Activated T-helper 17 cell treated with anti-CD3 and anti-CD28 coated beads, Interleukin-2, amount 50 U/mL, for 72 hours (primary cell): ENCODE data around the gene TYMS. TPM values are rescaled to one million over a fixed set of nuclear protein-coding genes. Genes with fewer than 3 reads are reported as not detected.

ENCODE experiments used
- ATAC-seq: fragments of 150-1000 bp; cut with Tn5 transposase; replicated peaks from 2 replicates; pipeline ENCODE4 v1.10.0; 2021; ENCODE audit warnings: mild to moderate bottlenecking, moderate library complexity
- H3K27ac Mint-ChIP-seq: one replicate; pipeline ENCODE4 v1.8.0; 2022; ENCODE audit warnings: mixed read lengths
- H3K27me3 Mint-ChIP-seq: one replicate; pipeline ENCODE4 v1.8.0; 2022; ENCODE audit warnings: mixed read lengths
- H3K36me3 Mint-ChIP-seq: one replicate; pipeline ENCODE4 v1.8.0; 2022; ENCODE audit warnings: low read depth, mild to moderate bottlenecking, mixed read lengths
- H3K4me1 Mint-ChIP-seq: one replicate; pipeline ENCODE4 v1.8.0; 2022; ENCODE audit warnings: mixed read lengths
- H3K4me3 Mint-ChIP-seq: one replicate; pipeline ENCODE4 v1.8.0; 2022; ENCODE audit warnings: mild to moderate bottlenecking, mixed read lengths
- H3K9me3 Mint-ChIP-seq: one replicate; pipeline ENCODE4 v1.8.0; 2022; ENCODE audit warnings: mixed read lengths
- total RNA-seq, 2 donors: library from RNA; stranded (reverse); gene quantifications; one replicate each; pipeline ENCODE4 v1.2.3, GENCODE V29; 2022

TYMS gene
- total RNA-seq, 2 donors from 2014 or later = 268 to 414 TPM

DNA sequence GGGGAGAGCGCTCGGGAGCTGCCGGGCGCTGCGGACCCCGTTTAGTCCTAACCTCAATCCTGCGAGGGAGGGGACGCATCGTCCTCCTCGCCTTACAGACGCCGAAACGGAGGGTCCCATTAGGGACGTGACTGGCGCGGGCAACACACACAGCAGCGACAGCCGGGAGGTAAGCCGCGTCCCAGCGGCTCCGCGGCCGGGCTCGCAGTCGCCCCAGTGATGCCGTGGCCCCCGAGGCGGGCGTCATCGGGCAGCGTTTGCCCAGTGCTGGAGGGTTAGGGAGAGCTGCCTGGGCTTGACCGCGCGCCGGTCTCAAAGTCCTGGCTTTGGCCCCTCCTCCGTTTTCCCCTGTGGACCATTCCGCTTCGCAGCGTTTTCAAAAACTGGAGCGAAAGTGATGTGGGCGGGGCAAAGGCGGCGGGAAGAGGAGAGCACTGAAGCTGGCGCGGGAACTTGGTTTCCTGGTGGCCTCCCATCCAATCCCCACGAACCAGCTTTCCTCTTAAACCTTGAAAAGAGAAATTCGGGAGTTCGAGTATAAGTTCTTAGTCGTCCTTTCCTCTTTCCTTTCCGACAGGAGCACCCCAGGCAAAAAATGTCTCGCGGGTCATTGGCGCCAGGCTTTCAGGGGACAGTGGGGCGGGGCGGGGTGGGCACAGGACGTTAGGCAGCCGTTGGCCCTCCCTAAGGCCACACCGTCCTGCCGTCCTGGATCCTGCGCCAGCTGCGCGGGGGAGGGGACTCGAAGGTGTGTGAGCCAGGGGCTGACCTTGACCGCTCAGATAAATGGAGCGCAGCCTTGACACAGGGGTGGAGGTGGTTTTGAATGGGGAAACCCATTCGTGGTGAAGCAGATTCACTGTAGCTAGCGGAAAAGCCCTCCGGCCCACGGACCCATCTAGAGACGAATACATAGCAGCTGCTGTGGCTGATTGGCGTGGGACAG, 821 bp downstream of the TYMS start:
- peak overlapping the region; percentile 86 for H3K4me3 Mint-ChIP-seq

DNA sequence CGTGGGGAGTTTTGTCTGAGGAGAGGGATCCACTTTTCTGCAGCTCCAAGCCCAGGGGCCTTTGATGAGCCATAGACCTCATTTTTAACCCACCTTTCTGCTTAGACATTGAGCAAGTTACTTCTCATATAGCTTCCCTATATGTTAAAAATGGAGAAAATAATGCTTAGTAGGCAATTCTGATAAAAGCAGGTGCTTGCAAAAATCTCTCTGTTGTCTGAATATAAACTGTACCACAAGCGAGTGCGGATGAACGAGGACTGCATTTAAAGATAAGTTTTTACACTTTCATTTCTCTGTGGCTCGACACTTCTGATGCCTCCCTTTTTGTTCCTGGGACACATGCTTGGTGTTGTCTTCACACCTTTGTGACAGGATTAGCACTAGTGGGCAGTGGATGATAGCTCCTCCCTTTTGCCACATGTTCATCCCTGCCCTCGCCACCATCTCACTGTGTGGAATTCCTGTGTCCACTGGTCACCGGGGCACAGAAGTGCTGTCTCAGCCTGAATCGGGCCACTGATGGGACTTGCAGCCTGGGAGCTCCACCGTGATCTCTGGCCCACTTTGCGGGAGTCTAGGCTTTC, 1.6 kb downstream of the TYMS start:
- no peak for ATAC-seq
- peaks cover 11% of the 10 kb centered on the region for H3K27me3 Mint-ChIP-seq
- H3K27ac Mint-ChIP-seq = peak overlapping the region; percentile 79
- H3K9me3 Mint-ChIP-seq = peaks cover 5% of the 10 kb centered on the region
- H3K36me3 Mint-ChIP-seq = peaks cover 44% of the 10 kb centered on the region
- H3K4me1 Mint-ChIP-seq = peaks cover 5% of the 10 kb centered on the region
- peak overlapping the region; percentile 86 for H3K4me3 Mint-ChIP-seq

More for the DNA sequence above, 821 bp downstream of the TYMS start:
- Mint-ChIP-seq H3K27me3 (peaks cover 16% of the 10 kb centered on the region), H3K27ac (peak overlapping the region; percentile 79), H3K36me3 (peaks cover 44% of the 10 kb centered on the region), H3K4me1 (peaks cover 5% of the 10 kb centered on the region), H3K9me3 (peaks cover 5% of the 10 kb centered on the region)
- peak; percentile 78 for ATAC-seq

DNA sequence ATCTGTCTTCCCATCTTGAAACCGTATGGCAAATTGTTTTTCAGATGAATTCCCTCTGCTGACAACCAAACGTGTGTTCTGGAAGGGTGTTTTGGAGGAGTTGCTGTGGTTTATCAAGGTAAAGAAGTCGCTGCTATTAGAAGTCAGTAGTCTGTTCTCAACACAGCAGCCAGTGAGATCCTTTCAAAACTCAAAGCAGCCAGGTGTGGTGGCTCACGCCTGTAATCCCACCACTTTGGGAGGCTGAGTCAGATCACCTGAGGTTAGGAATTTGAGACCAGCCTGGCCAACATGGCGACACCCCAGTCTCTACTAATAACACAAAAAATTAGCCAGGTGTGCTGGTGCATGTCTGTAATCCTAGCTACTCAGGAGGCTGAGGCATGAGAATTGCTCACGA, 2.1 kb downstream of the TYMS start:
- Mint-ChIP-seq H3K27me3 (peaks cover 10% of the 10 kb centered on the region), H3K4me3 (peak overlapping the region; percentile 86), H3K4me1 (peaks cover 5% of the 10 kb centered on the region), H3K27ac (peak overlapping the region; percentile 79), H3K36me3 (peaks cover 44% of the 10 kb centered on the region), H3K9me3 (peaks cover 5% of the 10 kb centered on the region)
- ATAC-seq = no peak

DNA sequence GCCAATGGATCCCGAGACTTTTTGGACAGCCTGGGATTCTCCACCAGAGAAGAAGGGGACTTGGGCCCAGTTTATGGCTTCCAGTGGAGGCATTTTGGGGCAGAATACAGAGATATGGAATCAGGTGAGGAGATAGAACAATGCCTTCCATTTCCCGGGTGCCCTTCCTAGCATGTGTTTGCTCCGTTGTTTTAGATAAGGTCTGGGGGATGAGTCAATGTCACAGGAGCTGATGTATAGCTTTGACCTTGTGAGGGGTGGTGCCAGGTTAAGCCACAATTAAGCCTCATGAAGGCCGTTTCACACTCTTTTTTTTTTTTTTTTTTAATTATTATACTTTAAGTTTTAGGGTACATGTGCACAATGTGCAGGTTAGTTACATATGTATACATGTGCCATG, 4.7 kb downstream of the TYMS start:
- peaks cover 5% of the 10 kb centered on the region for H3K9me3 Mint-ChIP-seq
- H3K4me3 Mint-ChIP-seq = no peak overlapping the region
- no peaks in the 10 kb centered on the region for H3K27me3 Mint-ChIP-seq
- no peak for ATAC-seq
- H3K27ac Mint-ChIP-seq = no peak overlapping the region
- peaks cover 56% of the 10 kb centered on the region for H3K36me3 Mint-ChIP-seq
- peaks cover 5% of the 10 kb centered on the region for H3K4me1 Mint-ChIP-seq

DNA sequence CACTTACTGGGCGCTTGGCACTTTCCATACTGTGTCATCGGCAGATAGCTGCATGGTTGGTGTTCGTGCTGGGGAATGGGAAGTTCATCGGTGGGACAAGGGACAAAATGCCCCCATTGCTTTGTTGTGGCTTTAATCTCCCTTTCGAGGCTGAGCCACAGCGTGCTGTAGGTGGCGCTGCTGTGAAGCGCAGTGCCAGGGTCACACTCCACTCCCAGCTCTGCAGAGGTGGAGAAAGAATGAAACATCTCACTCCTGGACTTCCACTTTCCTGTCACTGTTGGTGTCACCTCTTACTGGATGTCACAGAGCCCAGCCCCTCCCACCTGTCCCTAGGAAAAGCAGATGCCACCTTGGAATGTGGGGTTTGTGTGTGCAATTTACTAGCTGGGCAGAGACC, 8.7 kb downstream of the TYMS start:
- peaks cover 62% of the 10 kb centered on the region for H3K36me3 Mint-ChIP-seq
- ATAC-seq = peak; percentile 34
- peaks cover 4% of the 10 kb centered on the region for H3K9me3 Mint-ChIP-seq
- H3K27ac Mint-ChIP-seq = no peak overlapping the region
- no peaks in the 10 kb centered on the region for H3K27me3 Mint-ChIP-seq
- peaks cover 4% of the 10 kb centered on the region for H3K4me1 Mint-ChIP-seq
- H3K4me3 Mint-ChIP-seq = no peak overlapping the region

DNA sequence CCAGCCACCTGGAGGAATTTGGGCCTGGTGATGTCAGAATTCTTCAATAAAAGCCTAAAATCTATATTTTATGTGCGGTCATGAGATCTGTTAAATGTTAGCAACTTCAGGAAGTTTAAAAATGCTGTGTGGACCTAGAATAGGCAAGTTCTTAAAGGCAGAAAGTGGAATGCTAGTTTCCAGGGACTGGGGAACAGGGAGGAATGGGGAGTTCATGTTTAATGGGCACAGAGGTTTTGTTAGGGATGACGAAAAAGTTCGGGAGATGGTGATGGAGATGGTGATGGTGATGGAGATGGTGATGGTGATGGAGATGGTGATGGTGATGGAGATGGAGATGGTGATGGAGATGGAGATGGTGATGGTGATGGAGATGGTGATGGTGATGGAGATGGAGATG, 9.2 kb downstream of the TYMS start:
- H3K27ac Mint-ChIP-seq = no peak overlapping the region
- ATAC-seq = no peak
- no peaks in the 10 kb centered on the region for H3K9me3 Mint-ChIP-seq
- no peaks in the 10 kb centered on the region for H3K27me3 Mint-ChIP-seq
- H3K4me3 Mint-ChIP-seq = no peak overlapping the region
- H3K4me1 Mint-ChIP-seq = no peaks in the 10 kb centered on the region
- peaks cover 62% of the 10 kb centered on the region for H3K36me3 Mint-ChIP-seq

DNA sequence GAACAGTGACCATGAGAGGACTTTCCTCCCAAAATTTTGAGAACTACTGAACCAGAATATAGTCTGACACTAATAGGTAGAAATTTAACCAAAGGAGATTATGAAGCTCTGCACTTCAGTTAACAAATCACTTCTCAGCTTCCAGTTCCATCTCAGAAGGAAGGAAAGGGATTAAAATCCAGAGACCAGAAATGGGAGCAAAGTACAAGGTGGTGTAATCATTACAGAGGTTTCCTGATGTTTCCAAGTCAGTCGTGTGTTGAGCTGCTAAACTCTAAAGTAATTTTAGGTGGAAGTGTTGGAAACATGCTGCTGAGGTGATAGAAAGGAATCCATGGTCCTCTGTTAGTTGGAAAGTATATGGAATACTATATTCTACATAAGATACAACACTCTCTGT, 10.8 kb downstream of the TYMS start:
- no peak for ATAC-seq
- Mint-ChIP-seq H3K27ac (no peak overlapping the region), H3K9me3 (no peaks in the 10 kb centered on the region), H3K27me3 (no peaks in the 10 kb centered on the region), H3K4me1 (no peaks in the 10 kb centered on the region), H3K4me3 (no peak overlapping the region), H3K36me3 (peaks cover 70% of the 10 kb centered on the region)

DNA sequence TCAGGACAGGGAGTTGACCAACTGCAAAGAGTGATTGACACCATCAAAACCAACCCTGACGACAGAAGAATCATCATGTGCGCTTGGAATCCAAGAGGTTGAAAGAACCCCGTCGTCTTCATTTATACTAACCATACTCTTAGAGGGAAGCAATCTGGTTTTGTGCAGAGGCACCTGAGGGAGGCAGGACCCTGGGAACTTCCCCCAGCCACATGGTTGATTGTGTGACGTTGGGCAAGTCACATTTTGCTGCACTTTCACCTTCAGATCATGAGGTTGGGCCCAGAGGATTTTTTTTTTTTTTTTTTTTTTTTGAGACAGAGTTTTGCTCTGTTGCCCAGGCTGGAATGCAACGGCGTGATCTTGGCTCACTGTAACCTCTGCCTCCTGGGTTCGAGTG, 11.6 kb downstream of the TYMS start:
- Mint-ChIP-seq H3K4me1 (no peaks in the 10 kb centered on the region), H3K27ac (no peak overlapping the region)

DNA sequence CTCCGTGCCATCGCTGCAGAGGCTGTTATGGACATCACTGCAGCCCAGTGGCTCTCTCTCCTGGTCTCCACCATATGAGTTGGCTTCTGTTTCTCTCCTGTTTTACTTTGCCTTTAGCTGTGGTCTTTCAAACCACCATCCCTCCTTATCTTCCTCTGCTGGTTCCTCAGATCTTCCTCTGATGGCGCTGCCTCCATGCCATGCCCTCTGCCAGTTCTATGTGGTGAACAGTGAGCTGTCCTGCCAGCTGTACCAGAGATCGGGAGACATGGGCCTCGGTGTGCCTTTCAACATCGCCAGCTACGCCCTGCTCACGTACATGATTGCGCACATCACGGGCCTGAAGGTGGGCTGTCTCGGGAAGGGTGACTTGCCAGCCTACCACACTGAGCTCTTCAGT, 13.1 kb downstream of the TYMS start:
- H3K27me3 Mint-ChIP-seq = no peaks in the 10 kb centered on the region
- no peaks in the 10 kb centered on the region for H3K4me1 Mint-ChIP-seq
- no peak for ATAC-seq
- no peaks in the 10 kb centered on the region for H3K9me3 Mint-ChIP-seq
- no peak overlapping the region for H3K27ac Mint-ChIP-seq
- H3K4me3 Mint-ChIP-seq = no peak overlapping the region
- H3K36me3 Mint-ChIP-seq = peaks cover 91% of the 10 kb centered on the region

More for the DNA sequence above, 11.6 kb downstream of the TYMS start:
- Mint-ChIP-seq H3K27me3 (no peaks in the 10 kb centered on the region), H3K4me3 (no peak overlapping the region), H3K36me3 (peaks cover 78% of the 10 kb centered on the region), H3K9me3 (no peaks in the 10 kb centered on the region)
- no peak for ATAC-seq

DNA sequence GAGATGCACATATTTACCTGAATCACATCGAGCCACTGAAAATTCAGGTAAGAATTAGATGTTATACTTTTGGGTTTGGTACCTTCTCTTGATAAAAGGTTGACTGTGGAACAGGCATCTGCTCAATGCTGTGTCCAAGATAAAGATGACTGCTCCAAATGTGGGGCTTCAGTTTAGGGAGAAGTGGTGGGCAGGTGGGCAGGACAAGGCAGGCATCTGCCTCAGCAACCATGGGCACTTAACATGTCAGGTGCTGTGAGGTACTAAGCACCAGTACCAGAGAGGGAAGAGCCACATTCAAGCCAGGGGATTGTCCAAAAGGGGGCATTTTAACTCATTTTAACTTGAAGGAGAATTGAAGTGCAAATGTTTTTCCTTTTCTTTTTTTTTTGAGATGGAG, 14.0 kb downstream of the TYMS start:
- Mint-ChIP-seq H3K27me3 (no peaks in the 10 kb centered on the region), H3K36me3 (peaks cover 94% of the 10 kb centered on the region), H3K9me3 (no peaks in the 10 kb centered on the region), H3K27ac (peak overlapping the region; percentile 38), H3K4me3 (no peak overlapping the region), H3K4me1 (no peaks in the 10 kb centered on the region)
- no peak for ATAC-seq

DNA sequence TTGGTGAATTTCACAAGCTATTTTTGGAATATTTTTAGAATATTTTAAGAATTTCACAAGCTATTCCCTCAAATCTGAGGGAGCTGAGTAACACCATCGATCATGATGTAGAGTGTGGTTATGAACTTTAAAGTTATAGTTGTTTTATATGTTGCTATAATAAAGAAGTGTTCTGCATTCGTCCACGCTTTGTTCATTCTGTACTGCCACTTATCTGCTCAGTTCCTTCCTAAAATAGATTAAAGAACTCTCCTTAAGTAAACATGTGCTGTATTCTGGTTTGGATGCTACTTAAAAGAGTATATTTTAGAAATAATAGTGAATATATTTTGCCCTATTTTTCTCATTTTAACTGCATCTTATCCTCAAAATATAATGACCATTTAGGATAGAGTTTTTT, 15.9 kb downstream of the TYMS start:
- H3K36me3 Mint-ChIP-seq = peaks cover 99% of the 10 kb centered on the region
- peaks cover 5% of the 10 kb centered on the region for H3K4me1 Mint-ChIP-seq
- H3K9me3 Mint-ChIP-seq = no peaks in the 10 kb centered on the region
- no peak overlapping the region for H3K4me3 Mint-ChIP-seq
- no peak for ATAC-seq
- no peaks in the 10 kb centered on the region for H3K27me3 Mint-ChIP-seq
- H3K27ac Mint-ChIP-seq = no peak overlapping the region

DNA sequence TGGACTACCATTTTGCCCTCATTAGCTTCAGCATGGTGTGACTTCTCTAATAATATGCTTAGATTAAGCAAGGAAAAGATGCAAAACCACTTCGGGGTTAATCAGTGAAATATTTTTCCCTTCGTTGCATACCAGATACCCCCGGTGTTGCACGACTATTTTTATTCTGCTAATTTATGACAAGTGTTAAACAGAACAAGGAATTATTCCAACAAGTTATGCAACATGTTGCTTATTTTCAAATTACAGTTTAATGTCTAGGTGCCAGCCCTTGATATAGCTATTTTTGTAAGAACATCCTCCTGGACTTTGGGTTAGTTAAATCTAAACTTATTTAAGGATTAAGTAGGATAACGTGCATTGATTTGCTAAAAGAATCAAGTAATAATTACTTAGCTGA, 16.3 kb downstream of the TYMS start:
- Mint-ChIP-seq H3K4me3 (no peak overlapping the region), H3K9me3 (no peaks in the 10 kb centered on the region), H3K36me3 (peaks cover 99% of the 10 kb centered on the region), H3K4me1 (peaks cover 5% of the 10 kb centered on the region), H3K27ac (no peak overlapping the region), H3K27me3 (no peaks in the 10 kb centered on the region)
- no peak for ATAC-seq

DNA sequence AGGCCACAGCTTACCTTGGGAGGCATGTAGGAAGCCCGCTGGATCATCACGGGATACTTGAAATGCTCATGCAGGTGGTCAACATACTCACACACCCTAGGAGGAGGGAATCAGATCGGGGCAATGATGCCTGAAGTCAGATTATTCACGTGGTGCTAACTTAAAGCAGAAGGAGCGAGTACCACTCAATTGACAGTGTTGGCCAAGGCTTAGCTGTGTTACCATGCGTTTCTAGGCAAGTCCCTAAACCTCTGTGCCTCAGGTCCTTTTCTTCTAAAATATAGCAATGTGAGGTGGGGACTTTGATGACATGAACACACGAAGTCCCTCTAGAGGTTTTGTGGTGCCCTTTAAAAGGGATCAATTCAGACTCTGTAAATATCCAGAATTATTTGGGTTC, 17.9 kb downstream of the TYMS start:
- Mint-ChIP-seq H3K4me1 (peaks cover 5% of the 10 kb centered on the region), H3K27ac (peak overlapping the region; percentile 29), H3K36me3 (peaks cover 99% of the 10 kb centered on the region), H3K27me3 (no peaks in the 10 kb centered on the region), H3K9me3 (no peaks in the 10 kb centered on the region), H3K4me3 (no peak overlapping the region)
- ATAC-seq = no peak

DNA sequence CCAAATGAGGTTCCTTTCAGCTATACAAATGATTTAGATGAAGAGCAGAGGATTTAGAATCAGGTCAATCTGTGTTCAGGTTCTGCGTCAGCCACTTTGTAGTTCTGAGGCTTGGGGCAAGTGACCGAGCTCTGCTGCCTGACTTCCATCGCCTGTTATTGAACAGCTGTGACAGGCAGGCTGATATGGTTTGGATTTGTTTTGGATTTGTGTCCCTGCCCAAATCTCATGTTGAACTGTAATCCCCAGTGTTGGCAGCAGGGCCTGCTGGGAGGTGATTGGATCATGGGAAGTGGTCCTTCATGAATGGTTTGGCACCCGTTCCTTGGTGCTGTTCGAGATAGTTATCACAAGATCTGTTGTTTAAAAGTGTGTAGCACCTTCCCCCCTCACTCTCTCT, 18.6 kb downstream of the TYMS start:
- Mint-ChIP-seq H3K27ac (no peak overlapping the region), H3K4me3 (no peak overlapping the region), H3K4me1 (peaks cover 5% of the 10 kb centered on the region), H3K27me3 (no peaks in the 10 kb centered on the region), H3K9me3 (no peaks in the 10 kb centered on the region), H3K36me3 (peaks cover 99% of the 10 kb centered on the region)
- ATAC-seq = no peak

DNA sequence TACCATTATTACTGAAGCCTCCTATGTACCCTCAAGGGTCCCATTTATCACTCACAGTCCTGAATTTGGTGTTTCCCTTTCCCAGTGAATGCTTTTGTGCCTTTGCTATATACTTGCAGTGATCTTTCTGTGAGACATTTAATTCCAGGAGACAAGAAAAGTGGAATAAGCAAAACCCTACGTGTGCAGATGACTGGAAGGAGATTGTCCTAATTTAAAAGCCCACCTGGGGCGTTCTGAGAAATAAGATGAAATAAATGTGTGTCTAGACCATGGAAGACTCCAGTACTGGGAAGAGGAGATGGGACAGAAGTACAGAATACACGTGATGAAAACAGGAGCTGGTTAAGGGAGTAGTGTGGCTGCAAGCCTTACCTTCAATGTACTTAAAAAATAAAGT, 19.3 kb downstream of the TYMS start:
- Mint-ChIP-seq H3K36me3 (peaks cover 99% of the 10 kb centered on the region), H3K4me1 (peaks cover 9% of the 10 kb centered on the region), H3K4me3 (no peak overlapping the region), H3K9me3 (no peaks in the 10 kb centered on the region), H3K27me3 (no peaks in the 10 kb centered on the region), H3K27ac (peak overlapping the region; percentile 7)
- no peak for ATAC-seq
